WERI-Rb-1 (cell line): Measurements from ENCODE around the gene NR3C1.

ENCODE experiments used
- DNase-seq: peaks from one replicate; pipeline ENCODE4 v3.0.0-alpha.2; 2020
- H3K27ac ChIP-seq: fragments of 250-450 bp; sonication (Bioruptor Pico); 2 replicates; pipeline ENCODE4 v1.5.1; 2020; ENCODE audit warnings: mild to moderate bottlenecking, moderate library complexity
- H3K27me3 ChIP-seq: fragments of 250-450 bp; sonication (Bioruptor Pico); 2 replicates; pipeline ENCODE4 v1.5.1; 2021; ENCODE audit warnings: mild to moderate bottlenecking, low read depth, moderate library complexity; ENCODE audit not compliant: insufficient read depth, severe bottlenecking
- H3K36me3 ChIP-seq: fragments of 250-450 bp; sonication (Bioruptor Pico); 2 replicates; pipeline ENCODE4 v1.5.1; 2020; ENCODE audit warnings: mild to moderate bottlenecking, moderate library complexity
- H3K4me3 ChIP-seq: 2 replicates; pipeline ENCODE4 v1.5.1; 2011; ENCODE audit warnings: low read depth, mild to moderate bottlenecking, control low read depth, low read length
- H3K9me3 ChIP-seq: fragments of 250-450 bp; sonication (Bioruptor Pico); 2 replicates; pipeline ENCODE4 v1.5.1; 2021; ENCODE audit warnings: mild to moderate bottlenecking, moderate library complexity; ENCODE audit not compliant: severe bottlenecking
- TF ChIP-seq, protein P1 (sequence below): IDR thresholded peaks from 2 replicates; pipeline ENCODE4 v1.5.1; 2011; ENCODE audit warnings: low read depth, mild to moderate bottlenecking, control low read depth, inconsistent platforms, low read length

NR3C1 gene

DNA sequence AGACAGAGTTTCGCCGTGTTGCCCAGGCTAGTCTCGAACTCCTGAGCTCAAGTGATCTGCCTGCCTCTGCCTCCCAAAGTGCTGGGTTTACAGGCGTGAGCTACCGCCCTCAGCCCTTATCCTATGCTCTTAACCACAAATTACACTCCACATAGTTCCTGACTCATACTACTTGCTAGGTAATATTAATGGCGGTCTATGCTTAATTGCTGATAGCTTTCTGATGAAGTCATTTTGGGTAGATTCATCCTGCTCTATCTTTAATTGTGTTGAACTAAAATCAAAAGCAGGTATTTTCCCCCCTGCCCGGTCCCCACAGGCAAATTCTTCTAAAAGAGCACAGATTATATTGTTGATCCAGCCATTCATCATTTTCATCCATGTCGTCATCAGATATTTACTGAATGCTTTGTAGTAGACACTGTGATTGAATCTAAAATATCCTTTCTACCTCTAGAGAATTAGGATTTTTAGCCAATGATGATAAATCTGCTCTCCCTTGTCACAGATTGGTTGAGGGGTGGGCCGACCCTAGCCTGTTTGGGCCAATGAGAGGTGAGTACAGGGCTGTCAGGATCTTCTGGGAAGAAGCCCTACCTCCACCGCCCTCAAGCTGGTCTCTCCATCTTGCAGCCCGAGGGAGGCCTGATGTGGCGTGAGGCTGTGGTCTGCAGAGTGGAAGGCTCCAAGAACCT is 144.8 kb downstream of the NR3C1 start:
- no peak overlapping the region for H3K4me3 ChIP-seq
- no peaks in the 10 kb centered on the region for H3K36me3 ChIP-seq
- TF ChIP-seq, protein P1, sequence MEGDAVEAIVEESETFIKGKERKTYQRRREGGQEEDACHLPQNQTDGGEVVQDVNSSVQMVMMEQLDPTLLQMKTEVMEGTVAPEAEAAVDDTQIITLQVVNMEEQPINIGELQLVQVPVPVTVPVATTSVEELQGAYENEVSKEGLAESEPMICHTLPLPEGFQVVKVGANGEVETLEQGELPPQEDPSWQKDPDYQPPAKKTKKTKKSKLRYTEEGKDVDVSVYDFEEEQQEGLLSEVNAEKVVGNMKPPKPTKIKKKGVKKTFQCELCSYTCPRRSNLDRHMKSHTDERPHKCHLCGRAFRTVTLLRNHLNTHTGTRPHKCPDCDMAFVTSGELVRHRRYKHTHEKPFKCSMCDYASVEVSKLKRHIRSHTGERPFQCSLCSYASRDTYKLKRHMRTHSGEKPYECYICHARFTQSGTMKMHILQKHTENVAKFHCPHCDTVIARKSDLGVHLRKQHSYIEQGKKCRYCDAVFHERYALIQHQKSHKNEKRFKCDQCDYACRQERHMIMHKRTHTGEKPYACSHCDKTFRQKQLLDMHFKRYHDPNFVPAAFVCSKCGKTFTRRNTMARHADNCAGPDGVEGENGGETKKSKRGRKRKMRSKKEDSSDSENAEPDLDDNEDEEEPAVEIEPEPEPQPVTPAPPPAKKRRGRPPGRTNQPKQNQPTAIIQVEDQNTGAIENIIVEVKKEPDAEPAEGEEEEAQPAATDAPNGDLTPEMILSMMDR: no peak
- H3K9me3 ChIP-seq: no peaks in the 10 kb centered on the region
- no peak for DNase-seq
- H3K27ac ChIP-seq: no peak overlapping the region
- H3K27me3 ChIP-seq: no peaks in the 10 kb centered on the region

DNA sequence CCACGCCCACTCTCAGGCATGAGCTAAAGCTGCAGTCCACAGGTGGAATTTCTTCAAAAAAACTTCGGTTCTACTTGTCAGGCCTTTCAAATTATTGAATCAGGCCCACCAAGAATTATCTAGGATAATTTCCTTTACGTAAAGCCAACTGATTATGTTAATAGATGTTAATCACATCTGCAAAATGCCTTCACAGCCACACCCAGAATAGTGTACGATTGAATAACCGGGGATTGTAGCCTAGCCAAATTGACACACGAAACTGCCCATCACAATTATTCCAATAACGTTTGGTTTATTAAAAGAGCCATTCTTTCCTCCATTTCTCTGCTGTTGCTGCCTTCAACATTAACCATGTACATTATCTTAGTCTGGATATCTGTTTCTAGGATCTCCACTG is 148.7 kb downstream of the NR3C1 start:
- DNase-seq: no peak
- H3K27ac ChIP-seq: no peak overlapping the region
- no peak overlapping the region for H3K4me3 ChIP-seq
- no peaks in the 10 kb centered on the region for H3K36me3 ChIP-seq
- TF ChIP-seq, protein P1: no peak
- H3K9me3 ChIP-seq: no peaks in the 10 kb centered on the region
- no peaks in the 10 kb centered on the region for H3K27me3 ChIP-seq

DNA sequence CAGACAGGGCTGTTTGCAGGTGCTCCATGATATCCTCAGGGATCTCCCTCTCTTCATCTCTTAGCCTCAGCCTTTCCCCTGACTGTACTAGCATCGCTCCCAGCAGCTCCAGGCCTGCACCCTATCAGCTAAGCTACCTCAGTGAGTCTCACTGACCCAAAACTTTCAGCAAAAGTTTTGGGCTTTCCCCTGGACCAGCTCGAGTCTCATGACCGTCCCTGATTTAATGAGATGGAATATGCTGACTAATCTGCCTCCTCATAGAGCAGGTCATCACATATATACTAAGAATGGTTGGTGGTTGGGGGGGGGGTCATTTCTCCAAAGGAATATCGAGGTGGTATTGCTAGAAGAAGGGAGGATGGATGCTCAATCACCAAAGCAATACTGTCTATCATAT is 151.5 kb downstream of the NR3C1 start:
- no peak overlapping the region for H3K4me3 ChIP-seq
- H3K9me3 ChIP-seq: no peaks in the 10 kb centered on the region
- no peak for DNase-seq
- no peaks in the 10 kb centered on the region for H3K36me3 ChIP-seq
- no peak overlapping the region for H3K27ac ChIP-seq
- H3K27me3 ChIP-seq: no peaks in the 10 kb centered on the region
- TF ChIP-seq, protein P1: no peak

DNA sequence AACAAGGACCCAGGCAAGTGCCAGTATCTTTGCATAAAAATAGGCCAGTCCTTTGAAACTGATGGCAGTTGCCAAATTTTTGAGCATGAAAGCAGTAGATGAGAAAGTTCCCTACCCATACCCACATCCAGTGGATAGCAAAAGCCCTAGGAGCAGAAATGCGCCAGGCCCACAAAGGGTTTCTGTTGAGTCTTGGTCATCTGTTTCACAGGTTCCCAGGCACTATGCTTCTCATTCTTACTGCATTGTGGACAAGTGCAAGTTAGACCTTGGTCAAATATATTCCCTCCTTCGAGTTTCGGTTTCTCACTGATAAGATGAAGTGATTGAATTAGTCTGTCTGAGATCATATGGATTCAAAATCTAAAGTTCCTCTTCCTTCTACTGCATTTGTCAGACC is 152.3 kb downstream of the NR3C1 start:
- Histone ChIP-seq H3K27ac (no peak overlapping the region), H3K27me3 (no peaks in the 10 kb centered on the region), H3K9me3 (no peaks in the 10 kb centered on the region), H3K36me3 (no peaks in the 10 kb centered on the region), H3K4me3 (no peak overlapping the region)
- no peak for DNase-seq
- TF ChIP-seq, protein P1: no peak

DNA sequence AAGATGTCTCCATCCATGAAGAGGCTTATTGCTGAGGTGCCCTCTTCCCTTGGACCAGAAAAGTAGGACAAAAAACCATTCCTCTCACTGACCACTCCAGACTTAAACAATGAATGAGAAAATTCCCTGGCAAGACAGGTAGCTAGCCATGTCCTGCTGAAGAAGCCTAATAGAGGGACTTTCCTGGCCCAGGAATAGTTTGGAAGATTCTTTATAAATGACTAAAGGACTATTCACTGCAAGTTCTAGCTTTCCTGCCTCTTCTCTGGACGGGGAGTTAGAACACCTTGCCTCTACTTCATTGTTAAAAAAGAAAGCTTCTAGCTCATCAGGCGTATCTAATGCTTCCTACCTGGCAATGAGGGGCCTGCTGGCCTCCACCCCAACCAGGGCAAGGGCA is 153.6 kb downstream of the NR3C1 start:
- DNase-seq: no peak
- Histone ChIP-seq H3K36me3 (no peaks in the 10 kb centered on the region), H3K4me3 (no peak overlapping the region), H3K27ac (no peak overlapping the region), H3K27me3 (no peaks in the 10 kb centered on the region), H3K9me3 (no peaks in the 10 kb centered on the region)
- TF ChIP-seq, protein P1: no peak
